Measurements from ENCODE around the gene COMT.

Gene COMT

DNA sequence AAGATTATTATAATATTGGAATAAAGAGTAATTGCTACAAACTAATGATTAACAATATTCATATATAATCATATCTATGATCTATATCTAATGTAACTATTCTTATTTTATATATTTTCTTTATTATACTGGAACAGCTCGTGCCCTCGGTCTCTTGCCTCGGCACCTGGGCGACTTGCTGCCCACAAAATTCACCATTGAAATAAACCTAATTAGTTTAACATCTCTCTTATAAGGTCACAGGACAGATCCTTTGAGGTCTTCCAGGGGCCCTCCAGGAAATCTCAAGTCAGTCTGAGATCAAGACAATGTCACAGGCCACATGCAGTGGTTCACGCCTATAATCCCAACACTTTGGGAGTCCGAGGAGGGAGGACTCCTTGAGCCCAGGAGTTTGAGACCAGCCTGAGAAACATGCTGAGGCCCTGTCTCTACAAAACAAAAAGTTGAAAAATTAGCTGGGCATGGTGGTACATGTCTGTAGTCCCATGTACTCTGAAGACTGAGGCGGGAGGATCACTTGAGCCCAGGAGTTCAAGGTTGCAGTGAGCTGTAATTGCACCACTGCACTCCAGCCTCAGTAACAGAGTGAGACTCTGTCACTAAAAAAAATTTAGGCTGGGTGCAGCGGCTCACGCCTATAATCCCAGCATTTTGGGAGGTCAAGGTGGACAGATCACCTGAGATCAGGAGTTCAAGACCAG, 6.6 kb downstream of the COMT start:
- ChIA-PET POLR2A (no interaction called here), CTCF (interaction anchor here (0.6 to 3.1 kb wide), 15 partner anchors 9 to 260 kb away, joined by 3 to 26 read pairs (median 4); no protein-coding TSS in a partner anchor)
- H3K4me3 ChIP-seq (ENCODE audit: low read depth, low read length) = no peak overlapping the region
- no peak for DNase-seq (ENCODE audit: low read depth, low spot score)
- TF ChIP-seq, protein P1, sequence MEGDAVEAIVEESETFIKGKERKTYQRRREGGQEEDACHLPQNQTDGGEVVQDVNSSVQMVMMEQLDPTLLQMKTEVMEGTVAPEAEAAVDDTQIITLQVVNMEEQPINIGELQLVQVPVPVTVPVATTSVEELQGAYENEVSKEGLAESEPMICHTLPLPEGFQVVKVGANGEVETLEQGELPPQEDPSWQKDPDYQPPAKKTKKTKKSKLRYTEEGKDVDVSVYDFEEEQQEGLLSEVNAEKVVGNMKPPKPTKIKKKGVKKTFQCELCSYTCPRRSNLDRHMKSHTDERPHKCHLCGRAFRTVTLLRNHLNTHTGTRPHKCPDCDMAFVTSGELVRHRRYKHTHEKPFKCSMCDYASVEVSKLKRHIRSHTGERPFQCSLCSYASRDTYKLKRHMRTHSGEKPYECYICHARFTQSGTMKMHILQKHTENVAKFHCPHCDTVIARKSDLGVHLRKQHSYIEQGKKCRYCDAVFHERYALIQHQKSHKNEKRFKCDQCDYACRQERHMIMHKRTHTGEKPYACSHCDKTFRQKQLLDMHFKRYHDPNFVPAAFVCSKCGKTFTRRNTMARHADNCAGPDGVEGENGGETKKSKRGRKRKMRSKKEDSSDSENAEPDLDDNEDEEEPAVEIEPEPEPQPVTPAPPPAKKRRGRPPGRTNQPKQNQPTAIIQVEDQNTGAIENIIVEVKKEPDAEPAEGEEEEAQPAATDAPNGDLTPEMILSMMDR (IDR thresholded peaks at IDR 0.05; ENCODE audit: insufficient read depth, low read length, missing control alignments) = no peak

DNA sequence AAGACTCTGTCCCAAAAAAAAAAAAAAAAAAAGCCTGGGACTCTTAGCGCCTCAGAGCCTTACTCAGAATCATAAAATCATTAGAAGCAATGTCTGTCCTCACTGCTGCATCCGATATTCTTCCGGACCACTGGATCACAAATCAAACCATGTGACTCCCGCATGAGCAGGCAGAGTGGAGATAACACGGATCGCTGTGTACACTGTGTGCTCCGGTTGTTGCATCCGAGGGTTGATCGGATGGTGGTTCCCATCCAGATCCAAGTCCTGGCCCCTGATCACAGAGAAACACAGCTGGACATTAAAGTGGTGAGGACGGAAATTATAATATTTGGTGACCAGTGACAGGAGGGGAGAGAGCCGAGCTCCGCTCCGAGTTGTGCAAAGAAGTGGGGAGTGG, 9.8 kb downstream of the COMT start:
- no peak for DNase-seq (ENCODE audit: low read depth, low spot score)
- POLR2A ChIA-PET = interaction anchor here (0.9 kb wide), 1 partner anchor 10 kb away, joined by 4 read pairs; the partner anchor contains the start of genes COMT and TXNRD2
- TF ChIP-seq, protein P1 (IDR thresholded peaks at IDR 0.05; ENCODE audit: insufficient read depth, low read length, missing control alignments) = no peak
- CTCF ChIA-PET = interaction anchor here (0.8 kb wide), 1 partner anchor 221 kb away, joined by 3 read pairs; no protein-coding TSS in a partner anchor
- no peak overlapping the region for H3K4me3 ChIP-seq (ENCODE audit: low read depth, low read length)

DNA sequence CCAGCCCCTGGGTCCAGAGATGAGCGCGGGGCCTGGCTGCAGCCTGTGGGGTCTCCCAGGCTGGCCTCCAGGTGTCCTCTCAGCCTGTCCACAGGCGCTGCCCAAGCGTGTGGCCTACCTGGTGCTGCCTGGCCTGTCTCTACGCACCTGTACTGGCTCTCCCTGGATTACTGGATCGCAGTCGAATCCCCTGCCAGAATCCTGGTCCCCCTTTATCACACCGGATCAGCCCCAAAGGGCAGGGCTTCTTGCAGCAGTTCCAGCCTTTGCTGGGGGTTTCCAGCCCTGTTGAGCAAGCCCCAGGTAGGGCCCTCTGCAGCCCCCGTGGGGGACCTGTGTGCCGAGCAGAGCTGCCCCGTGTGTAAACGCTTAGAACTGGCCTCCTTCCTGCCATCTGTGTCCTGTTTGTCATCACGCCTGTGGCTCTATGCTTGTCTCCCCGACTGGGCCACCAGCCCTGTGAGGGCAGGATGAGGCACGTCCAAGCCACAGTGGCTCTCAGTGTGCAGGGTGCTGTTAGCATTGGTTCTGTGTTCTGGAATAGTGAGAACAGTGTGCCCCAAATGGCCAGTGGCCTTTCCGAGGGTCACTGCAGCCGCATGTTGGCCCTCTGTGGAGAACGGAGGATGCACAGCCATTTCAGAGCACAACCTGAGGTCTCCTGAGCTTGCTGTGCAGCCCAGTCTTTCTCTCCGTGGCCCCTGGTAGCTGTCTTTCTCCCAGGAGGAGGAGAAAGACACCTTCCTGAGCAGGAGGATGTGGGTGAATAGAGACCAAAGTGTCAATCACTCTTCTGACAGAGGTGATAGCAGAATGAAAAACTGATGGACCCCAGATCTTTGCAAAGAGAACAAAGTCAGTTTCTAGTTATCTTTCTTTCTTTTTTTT, 13.9 kb downstream of the COMT start:
- TF ChIP-seq, protein P1 (IDR thresholded peaks at IDR 0.05; ENCODE audit: insufficient read depth, low read length, missing control alignments) = no peak
- ChIA-PET CTCF (interaction anchor here (0.8 to 4.2 kb wide), 6 partner anchors 8 to 224 kb away, joined by 3 to 26 read pairs (median 9); no protein-coding TSS in a partner anchor), POLR2A (no interaction called here)
- DNase-seq (ENCODE audit: low read depth, low spot score) = no peak
- H3K4me3 ChIP-seq (ENCODE audit: low read depth, low read length) = no peak overlapping the region

DNA sequence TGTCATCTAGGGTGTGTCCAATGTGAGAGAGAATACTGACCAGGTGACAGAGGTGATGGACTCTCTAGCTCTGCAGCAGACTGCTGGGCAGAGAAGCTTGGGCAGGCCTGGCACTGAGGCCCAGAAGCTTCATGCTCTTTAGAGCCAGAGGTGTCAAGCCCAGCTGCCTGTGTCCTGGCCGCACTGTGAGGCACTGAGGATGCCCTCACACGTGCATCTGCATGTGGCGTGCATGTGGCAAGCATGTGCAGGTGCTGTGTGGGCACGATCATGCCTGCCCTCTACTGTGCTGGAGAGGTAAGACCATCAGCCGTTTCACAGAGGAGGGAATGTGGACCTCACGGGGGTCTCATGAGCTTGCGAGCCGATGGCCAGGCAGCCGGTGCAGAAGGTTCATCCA, 15.9 kb downstream of the COMT start:
- POLR2A ChIA-PET = no interaction called here
- no peak for DNase-seq (ENCODE audit: low read depth, low spot score)
- H3K4me3 ChIP-seq (ENCODE audit: low read depth, low read length) = no peak overlapping the region
- TF ChIP-seq, protein P1 (IDR thresholded peaks at IDR 0.05; ENCODE audit: insufficient read depth, low read length, missing control alignments) = no peak
- CTCF ChIA-PET = interaction anchor here (4.2 kb wide), 1 partner anchor 10 kb away, joined by 26 read pairs; no protein-coding TSS in a partner anchor

DNA sequence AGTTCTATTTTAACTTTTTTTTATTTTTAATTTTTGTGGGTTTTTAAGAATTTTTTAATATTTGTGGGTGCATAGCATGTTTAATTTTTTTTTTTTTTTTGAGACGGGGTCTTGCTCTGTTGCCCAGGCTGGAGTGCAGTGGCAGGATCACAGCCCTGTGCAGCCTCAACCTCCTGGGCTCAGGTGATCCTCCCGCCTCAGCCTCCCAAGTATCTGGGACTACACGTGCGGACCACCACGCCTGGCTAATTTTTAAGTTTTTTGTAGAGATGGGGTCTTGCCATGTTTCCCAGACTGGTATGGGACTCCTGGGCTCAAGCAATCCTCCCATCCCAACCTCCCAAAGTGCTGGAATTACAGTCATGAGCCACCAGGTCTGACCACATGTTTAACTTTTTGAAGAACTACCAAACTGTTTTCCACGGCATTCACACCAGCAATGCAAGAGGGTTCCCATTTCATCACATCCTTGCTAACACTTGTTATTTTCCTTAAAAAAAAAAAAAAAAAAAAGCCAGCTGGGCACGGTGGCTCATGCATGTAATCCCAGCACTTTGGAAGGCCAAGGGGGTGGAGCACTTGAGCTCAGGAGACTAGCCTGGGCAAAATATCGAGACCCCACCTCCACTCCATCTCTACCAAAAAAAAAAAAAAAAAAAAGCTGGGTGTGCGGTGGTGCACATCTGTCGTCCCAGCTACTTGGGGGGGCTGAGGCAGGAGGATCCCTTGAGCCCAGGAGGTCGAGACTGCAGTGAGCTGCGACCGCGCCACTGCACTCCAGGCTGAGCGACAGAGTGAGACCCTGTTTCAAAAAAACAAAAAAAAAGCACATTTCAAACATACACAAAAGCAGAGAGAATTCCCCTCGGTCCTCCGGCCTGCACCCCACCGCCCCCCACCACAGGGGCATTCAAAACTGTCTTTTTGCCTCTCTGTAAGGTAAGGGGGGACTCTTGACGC, 16.8 kb downstream of the COMT start:
- H3K4me3 ChIP-seq (ENCODE audit: low read depth, low read length) = no peak overlapping the region
- POLR2A ChIA-PET = interaction anchor here (0.6 kb wide), 1 partner anchor 41 kb away, joined by 3 read pairs; no protein-coding TSS in a partner anchor
- no peak for DNase-seq (ENCODE audit: low read depth, low spot score)
- CTCF ChIA-PET = interaction anchor here (0.8 to 4.2 kb wide), 4 partner anchors 10 to 228 kb away, joined by 3 to 26 read pairs (median 8); no protein-coding TSS in a partner anchor
- TF ChIP-seq, protein P1 (IDR thresholded peaks at IDR 0.05; ENCODE audit: insufficient read depth, low read length, missing control alignments) = no peak

Measured in AG04449 (cell line).